Measurements from ENCODE around the gene RAB40C.

- TF ChIP-seq CTCF (IDR thresholded peaks at IDR 0.05): no peak
- TF ChIP-seq POLR2A (IDR thresholded peaks at IDR 0.05): no peak
Observed at GRCh38 chr16:598823-599739, 9.2 kb downstream of the RAB40C start.
